Hematopoietic multipotent progenitor cell treated with erythropoietin and hydrocortisone succinate and interleukin-3 and kit ligand, for 8 days (in vitro differentiated cells): Measurements from ENCODE around the gene SPINT2.

Experiments used
- DNase-seq: peaks from one replicate; pipeline ENCODE4 v3.0.0-alpha.2; 2015

SPINT2 gene

DNA sequence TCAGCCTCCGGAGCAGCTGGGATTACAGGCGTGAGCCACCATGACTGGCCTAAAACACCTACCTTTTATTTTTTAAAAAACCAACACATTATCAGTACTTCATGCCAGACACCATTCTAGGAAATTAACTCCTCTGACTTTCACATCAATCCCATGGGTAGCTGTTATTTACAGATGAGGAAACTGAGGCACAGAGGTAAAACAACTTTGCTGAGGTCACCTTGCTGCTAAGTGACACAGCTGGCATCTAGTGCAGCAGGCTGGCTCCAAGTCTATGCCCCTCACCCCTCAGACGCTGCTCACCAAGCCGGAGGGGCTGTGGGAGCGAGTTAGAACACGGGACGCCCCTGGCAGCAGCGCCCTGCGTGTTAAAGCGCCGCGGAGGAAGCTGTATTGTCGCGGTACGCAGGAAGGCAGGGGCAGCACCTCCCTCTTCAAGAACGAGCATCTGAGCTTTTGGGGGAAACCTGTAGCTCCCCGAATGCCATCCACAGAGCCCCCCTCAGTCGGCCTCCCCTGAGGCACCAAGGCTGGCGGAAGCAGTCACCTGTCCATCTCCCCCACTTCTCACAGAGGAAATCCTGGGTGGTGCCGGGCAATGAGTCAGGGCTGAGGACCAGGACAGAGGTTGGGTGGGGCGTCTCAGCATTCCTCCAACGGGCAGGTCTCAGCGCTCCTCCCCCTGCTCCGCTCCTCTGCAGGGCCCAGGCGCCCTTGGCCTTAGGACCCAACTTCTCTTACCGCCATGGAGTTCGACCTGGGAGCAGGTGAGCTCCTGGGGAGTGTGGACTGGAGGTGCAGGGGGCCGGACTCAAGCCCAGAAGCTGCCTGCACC, 39.4 kb downstream of the SPINT2 start, which contains the start of gene C19orf33:
Gene C19orf33 (plus strand): TSS at position 735 of the 835 bp plus-strand sequence. CDS start 11 bp downstream, at position 746.
- peak; percentile 58 for DNase-seq

DNA sequence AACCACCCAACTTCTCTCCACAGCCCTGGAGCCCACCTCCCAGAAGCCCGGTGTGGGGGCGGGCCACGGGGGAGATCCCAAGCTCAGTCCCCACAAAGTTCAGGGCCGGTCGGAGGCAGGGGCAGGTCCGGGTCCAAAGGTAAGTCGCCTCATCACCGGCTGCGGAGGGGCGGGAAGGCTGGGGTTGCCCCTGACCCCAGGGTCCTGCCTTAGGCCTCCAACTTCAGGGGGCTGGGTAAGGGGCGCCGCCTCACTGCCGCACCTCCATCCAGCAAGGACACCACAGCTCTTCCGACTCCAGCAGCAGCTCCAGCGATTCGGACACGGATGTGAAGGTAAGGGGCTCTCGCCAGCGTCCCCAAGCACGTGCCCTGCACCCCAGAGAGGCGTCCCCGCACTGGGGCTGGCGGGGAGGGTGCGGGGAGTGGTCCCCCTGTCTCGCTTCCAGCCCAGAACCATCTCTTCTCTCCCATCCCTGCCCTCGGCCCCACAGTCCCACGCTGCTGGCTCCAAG, 40.0 kb downstream of the SPINT2 start:
- no peak for DNase-seq

DNA sequence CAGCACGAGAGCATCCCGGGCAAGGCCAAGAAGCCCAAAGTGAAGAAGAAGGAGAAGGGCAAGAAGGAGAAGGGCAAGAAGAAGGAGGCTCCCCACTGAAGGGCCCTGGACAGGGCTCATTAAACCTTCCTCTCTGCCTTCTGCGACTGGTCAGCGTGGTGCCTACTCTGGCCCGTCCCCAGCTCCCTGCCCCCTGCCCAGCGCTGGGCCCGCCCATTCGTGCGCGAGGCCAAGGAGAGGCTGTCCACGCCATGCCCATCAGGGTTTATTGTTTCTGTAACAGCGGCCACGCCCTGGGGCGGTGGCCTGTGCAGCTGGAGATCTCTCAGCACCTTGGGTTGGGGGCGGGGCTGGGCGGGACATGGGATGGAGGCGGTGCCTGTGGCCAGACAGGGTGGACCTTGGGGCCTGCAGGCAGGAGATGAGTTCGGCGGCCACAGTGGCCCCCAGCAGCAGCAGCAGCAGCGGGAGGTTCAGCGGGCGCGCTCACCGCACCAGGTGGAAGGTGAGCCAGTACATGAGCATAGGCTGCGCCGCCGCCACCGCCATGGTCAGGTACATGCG, 40.6 kb downstream of the SPINT2 start:
- DNase-seq: peak; percentile 69

DNA sequence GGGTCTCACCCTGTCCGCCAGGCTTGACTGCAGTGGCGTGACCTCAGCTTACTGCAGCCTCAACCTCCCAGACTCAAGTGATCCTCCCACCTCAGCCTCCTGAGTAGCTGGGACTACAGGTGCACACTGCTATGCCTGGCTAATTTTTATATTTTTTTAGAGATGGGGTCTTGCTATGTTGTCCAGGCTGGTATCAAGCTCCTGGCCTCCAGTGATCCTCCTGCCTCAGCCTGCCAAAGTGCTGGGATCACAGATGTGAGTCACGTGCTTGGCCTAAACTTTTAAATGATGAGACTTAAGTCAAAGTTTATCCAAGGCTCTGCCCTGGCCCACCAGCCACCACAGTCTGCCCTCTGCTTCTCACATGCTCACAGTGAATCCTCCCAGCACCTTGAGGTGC, 41.9 kb downstream of the SPINT2 start:
- no peak for DNase-seq

DNA sequence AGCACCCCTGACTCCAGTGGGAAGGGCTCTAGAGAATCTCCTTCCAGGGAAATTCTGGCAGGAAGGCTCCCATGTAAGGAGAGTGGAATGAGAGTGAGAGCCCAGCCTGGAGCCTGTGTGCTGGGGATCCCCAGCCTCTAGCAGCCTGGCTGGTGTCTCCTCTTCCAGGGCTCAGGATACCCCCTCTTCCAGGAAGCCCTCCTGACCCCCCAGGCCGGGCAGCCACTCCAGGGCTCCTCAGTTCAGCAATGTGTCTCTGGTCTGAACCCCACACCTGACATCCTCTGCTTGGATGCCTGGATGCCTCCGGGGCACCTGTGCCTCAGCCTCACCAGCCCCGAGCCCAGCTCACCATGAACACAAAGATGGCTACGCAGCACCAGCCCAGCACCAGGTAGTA, 42.7 kb downstream of the SPINT2 start:
- DNase-seq: no peak

DNA sequence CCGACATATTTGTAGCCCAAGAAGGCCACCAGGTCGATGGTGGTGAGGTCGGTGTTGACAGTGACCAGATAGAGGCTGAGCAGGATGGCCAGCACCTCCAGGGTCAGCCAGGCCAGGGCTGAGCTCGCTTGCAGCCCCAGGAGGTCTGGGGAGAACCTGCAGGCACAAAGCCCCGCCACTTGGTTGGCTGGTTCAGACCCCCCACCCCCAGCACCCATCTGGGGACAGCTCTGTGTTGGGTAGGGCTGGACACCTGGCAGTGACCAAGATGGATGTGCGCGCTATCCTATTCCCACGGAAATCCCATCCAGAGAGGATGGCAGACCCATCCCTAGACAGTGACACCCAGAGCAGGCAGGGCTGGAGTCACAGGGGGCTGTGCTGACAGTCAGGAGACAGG, 43.2 kb downstream of the SPINT2 start:
- DNase-seq: no peak

DNA sequence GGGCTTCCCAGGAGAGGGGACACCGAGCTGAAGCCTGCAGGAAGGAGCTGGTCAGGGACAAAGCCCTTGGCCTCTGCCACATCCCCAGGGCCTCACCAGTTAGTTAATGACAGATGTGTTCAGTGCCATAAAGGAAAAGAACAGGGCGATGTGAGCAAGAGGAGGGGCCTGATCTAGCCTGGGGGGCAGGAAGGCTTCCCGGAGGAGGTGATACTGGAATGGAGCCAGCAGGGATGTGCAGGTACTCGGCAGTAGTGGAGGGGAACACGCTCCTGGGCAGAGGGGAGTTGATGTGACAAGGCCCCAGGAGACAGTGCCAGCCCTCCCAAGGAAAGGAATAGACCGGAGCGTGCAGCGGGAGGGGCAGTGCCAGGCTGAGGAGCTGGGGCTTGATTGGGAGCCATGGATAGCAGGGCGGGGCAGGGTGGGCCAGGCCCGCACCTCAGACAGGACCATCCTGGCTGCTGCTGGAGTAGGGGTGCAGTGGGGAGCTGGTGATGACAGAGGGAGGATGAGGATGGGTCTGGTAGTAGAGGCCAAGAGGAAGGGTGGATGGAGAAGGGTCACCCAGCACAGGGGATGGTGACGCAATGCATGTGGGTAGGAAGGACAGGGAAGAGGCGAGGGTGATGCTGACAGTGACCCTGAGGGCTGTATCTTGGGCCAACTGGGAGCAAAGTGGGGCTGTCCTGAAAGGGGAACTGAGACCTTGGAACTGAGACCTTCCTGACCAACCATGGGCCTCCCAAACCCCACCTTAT, 43.8 kb downstream of the SPINT2 start:
- DNase-seq: no peak

DNA sequence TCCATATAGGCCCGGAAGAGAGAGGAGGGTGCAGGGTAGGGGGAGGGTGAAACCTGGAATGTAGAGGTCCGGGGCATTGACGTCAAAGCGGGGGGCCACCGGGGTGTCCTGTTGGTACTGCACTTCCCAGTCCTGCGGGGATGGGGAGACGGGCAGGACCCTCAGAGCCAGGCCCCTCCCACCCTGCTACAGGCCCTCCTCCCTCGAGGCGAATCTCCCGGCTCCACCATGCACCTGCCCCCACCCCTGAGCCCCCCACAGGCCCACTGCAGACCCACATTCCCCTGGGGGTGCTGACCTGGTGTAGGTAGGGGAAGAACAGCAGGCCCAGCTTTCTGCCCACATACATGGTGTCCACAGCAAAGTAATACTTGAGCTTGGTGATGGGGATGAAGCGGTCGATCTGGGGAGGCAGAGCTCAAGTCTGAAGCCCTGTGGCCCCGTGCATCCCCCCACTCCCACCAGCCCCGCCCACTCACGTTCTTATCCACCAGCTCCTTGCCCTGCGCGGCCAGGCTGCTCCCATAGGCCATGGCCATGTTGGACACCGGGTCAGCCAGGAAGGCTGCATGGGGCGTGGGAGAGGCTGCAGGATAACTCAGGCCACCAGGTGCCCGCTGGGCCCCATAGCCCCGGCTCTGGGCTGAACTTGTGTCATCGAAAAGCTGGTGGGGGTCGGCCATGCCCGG, 44.7 kb downstream of the SPINT2 start:
- DNase-seq: no peak

DNA sequence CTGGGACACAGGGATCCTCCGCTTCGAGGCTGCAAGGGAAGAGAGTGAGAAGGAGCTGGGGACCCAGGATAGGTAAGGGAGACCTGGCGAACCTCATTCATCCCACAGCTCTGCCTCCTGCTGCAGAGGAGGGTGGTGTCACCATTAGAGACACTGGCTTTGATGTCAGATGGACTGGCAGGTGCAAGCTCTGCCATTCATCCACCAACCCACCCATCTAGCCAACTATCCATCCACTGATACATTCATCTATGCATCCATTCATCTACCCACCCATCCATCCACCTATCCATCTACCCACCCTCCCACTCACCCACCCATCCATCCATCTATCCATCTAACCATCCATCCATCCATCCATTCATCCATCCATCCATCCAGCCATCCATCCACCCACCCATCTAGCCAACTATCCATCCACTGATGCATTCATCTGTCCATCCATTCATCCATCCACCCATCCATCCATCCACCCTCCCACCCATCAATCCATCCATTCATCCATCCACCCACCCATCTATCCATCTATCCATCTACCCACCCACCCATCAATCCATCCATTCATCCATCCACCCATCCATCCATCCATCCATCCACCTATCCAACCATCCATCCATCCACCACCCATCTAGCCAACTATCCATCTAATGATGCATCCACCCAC, 45.4 kb downstream of the SPINT2 start:
- no peak for DNase-seq

DNA sequence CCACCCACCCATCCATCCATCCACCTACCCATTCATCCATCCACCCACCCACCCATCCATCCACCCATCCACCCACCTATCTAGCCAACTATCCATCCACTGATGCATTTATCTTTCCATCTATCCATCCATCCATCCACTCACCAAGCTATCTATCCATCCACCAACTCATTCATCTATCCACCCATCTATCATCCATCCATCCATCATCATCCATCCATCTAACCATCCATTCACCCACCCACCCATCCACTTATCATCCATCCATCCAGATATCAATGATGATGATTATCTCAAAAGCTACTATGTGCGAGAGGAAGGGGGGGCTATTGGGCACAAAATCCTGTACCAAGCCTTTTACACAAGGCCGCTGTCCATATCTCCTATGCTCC, 45.9 kb downstream of the SPINT2 start:
- no peak for DNase-seq

DNA sequence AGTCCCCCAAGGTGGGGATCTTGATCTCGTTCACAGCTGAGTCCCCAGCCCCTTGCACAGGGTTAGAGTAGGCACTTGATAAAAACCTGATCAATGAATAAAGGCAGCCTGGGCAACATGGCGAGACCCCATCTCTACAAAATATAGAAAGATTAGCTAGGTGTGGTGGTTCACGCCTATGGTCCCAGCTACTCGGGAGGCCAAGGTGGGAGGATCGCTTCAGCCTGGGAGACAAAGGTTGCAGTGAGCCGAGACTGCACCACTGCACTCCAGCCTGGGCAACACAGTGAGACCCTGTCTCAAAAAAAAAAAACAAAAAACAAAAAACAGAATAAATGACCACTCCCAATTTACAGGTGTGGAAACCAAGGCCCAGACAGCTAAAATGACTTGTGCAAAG, 46.6 kb downstream of the SPINT2 start:
- no peak for DNase-seq

DNA sequence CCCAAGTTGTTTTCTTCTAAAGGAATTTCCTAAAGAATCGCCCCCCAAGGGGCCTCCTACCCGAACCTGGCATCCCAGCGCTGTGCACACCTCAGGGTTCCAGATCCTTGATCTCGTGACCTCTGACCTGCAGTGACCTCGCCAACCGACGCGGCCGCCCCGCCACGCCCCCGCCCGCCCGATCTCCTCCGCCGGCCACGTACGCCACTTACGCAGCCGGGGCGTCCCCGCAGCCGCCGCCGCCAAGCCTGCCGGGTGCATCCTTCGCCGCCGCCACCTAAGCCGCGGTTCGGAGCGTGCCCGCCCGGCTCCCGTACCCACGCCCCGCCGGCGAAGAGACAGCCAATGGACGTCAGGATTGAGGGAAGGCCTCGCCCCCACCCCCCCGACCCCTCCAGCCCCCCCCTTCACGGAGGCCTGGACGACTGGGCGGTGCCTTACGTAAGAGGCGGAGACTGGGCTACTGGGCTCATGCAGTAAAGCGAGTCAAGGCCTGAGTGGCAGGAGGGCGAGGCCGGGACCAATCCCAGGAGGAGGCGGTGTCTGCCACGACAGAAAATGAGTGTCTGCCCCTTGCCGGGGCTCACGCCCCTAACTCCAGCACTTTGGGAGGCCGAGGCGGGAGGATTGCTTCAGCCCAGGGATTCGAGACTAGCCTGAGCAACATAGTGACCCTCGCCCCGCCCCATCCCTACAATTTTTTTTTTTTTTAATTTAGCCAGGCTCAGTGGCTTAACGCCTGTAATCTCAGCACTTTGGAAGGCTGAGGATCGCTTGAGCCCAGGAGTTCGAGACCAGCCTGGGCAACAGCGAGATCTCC, 51.5 kb downstream of the SPINT2 start, which contains the start of gene YIF1B:
Gene YIF1B (minus strand): TSS at position 291 of the 820 bp plus-strand sequence. CDS start 30 bp downstream, at position 261.
- peak; percentile 98 for DNase-seq

DNA sequence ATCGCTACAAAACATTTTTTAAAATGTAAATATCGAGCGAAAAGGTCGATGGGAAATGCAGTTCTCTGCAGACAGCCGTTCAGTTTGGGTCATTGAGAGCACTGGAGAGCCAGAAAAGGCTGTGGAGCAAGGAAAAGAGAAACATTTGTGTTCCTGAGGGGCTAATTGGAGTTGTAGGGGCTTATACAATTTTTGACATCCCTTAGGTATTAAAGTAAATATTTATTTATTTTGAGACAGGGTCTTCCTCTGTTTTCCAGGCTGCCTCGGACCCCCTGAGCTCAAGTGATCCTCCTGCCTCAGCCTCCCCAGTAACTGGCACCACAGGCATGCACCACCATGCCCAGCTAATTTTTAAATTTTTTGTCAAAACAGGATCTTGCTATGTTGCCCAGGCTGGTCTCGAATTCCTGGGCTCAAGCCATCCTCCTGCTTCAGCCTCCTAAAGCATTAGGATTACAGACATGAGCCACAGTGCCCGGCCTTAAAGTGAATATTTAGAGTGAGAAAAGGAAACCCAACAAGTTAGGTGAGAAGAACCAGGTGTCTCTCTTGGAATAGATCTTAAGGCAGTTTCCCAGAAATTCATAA, 52.2 kb downstream of the SPINT2 start:
- DNase-seq: no peak

DNA sequence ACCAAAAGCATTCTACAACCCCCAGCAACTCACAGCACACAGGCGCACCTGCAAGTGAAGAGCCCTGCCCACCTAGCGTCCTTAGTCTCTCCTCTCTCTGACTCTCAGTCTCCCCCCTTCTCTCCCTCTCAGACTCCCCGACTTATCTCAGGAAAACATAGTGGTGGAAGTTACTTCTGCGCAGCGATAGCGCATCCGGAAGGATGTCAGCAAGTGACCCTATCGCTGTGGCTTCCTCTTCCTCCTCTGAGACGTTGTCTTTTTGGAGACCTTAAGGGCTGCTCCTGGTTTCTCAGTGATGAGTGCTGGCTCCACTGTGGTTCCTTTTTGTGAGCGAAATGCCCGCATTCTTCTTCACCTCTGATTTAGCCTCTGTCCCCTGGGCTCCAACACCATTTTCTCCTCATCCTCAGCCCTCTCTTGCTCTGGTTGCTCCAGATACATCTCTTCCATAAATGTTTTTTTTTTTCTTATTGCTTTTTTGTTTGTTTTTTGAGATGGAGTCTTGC, 52.8 kb downstream of the SPINT2 start:
- DNase-seq: peak; percentile 95

DNA sequence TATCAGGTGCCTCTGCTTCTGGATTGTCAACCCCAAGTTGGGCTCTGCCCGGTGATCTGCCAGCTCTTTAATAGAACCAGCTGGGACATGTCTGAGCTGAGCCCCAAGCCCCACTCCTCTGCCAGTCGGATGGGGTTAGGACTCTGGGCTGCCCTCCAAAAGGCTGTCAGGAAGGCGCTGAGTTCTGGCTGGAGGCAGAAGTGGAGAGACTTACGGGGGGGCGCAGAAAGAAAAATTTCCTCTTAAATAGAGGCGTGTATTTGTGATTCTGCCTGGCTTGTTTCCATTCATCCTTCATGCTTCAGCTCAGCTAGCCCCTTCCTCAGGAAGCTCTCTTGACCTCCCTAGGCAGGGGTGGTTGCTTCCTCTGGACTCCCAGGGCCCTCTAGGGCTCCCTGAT, 54.3 kb downstream of the SPINT2 start:
- peak; percentile 27 for DNase-seq

DNA sequence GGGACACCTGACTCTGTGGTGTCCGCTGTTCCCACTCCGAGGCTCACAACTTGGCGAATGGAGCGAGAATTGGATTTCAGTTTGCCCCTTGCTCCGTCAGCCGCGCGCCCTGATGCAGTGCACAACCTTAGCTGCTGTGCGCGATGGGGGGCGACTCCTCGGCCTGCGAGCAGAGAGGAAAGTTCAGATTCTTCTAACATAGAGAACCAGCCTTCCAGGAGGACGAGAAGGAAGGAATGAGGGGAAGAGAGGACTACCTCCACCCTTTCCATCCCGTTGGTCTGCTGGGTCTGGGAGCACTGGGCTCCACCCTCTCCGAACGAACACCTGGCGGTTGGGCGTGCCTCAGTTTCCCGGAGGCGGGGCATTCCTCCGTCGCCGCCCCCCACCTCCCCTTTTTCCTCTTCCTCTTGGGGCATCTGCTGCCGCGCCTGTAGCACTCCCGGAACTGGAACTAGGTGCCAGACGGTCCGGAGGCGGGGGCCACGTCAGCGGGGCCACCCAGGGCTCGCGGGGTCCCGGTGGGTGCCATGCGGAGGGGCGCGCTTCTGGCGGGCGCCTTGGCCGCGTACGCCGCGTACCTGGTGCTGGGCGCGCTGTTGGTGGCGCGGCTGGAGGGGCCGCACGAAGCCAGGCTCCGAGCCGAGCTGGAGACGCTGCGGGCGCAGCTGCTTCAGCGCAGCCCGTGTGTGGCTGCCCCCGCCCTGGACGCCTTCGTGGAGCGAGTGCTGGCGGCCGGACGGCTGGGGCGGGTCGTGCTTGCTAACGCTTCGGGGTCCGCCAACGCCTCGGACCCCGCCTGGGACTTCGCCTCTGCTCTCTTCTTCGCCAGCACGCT, 55.3 kb downstream of the SPINT2 start, which contains the start of gene KCNK6:
Gene KCNK6 (plus strand): TSS at position 425 of the 838 bp plus-strand sequence. CDS start 106 bp downstream, at position 531.
- DNase-seq: peak; percentile 27

DNA sequence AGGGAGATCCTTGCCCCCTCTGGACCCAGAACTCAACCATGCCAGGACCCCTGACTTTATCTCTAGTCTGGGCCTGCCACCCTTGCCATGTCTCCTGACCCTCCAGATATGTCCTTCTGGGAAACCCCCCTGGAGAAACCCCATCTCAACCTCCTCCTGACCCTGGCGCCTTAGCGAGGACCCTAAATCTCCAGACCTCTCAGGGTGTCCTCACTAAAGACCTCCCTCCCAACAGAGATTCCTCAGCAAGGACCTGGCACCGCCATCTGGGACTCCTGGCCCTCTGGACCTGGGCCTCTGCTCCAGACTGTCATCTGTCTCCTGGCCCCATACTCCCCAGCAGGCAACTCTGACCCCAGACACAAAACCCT, 56.6 kb downstream of the SPINT2 start:
- DNase-seq: no peak

DNA sequence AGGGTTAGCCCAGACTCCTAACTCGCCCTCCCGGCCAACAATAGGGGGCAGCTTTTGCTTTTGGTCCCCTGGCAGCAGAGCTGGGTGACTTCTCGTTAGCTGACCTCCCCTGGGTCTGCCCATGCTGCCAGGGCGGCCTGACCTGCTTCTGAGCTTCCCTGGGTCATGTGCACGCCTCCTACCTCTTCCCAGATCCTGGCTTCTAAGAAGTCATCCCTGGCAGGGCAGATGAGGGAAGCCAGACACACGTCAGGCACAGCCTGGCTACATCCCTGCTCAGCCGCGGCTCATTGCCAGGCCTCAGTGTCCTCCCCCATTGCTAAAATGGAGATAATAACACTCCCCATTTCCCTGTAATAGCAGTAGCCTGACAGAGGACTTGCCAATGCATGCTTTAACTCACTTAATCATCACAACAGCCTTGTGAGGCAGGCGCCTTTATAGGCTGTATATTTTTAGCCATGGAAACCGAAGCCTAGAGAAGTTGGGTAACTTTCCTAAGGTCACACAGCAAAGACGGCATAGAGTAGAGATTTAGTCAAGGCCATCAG, 57.3 kb downstream of the SPINT2 start:
- DNase-seq: no peak

DNA sequence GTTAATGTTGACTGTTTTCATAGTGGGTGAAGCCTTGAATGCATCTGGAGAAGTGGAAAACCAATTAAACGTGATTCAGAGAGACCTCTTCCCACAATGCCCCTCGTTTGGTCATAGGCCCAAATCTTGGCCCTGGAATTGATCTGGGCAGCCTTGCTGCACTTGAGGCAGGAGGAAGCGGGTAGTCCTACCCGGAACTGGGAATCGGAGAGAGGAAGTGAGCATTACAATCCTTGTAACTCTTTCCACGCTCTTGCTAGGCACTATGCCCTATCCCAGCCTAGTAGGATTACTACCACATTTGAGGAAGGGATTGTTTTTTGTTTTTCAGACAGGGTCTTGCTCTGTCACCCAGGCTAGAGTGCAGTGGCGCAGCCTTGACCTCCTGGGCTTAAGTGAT, 58.9 kb downstream of the SPINT2 start:
- DNase-seq: no peak
